ENCODE results near the gene CHPF.

Gene CHPF

GRCh38 chr2:219522111-219523030 is 21.2 kb downstream of the CHPF start:
- no peak overlapping the region for H3K4me3 ChIP-seq (ENCODE audit: low read length)
- DNase-seq (ENCODE audit: low read depth, low spot score): no peak

- no peak overlapping the region; the same call in 1 of the 2 replicates for H3K4me3 ChIP-seq (ENCODE audit: low read length)
- peak; percentile 37 for DNase-seq (ENCODE audit: low read depth, low spot score)
These were observed 22.3 kb downstream of the CHPF start for GRCh38 chr2:219521066-219521880.

GRCh38 chr2:219520079-219520478 is 23.5 kb downstream of the CHPF start:
- H3K4me3 ChIP-seq (ENCODE audit: low read length): no peak overlapping the region
- no peak for DNase-seq (ENCODE audit: low read depth, low spot score)

- H3K4me3 ChIP-seq (ENCODE audit: low read length): no peak overlapping the region
- DNase-seq (ENCODE audit: low read depth, low spot score): no peak
These were observed 24.1 kb downstream of the CHPF start for GRCh38 chr2:219519526-219519916.

GRCh38 chr2:219517954-219518778 is 25.4 kb downstream of the CHPF start:
- no peak overlapping the region for H3K4me3 ChIP-seq (ENCODE audit: low read length)
- no peak for DNase-seq (ENCODE audit: low read depth, low spot score)

- no peak for DNase-seq (ENCODE audit: low read depth, low spot score)
- no peak overlapping the region for H3K4me3 ChIP-seq (ENCODE audit: low read length)
These were observed 26.7 kb downstream of the CHPF start for GRCh38 chr2:219516888-219517287.

GRCh38 chr2:219515874-219516629 is 27.6 kb downstream of the CHPF start:
- no peak overlapping the region for H3K4me3 ChIP-seq (ENCODE audit: low read length)
- no peak for DNase-seq (ENCODE audit: low read depth, low spot score)

GRCh38 chr2:219514836-219515235 is 28.8 kb downstream of the CHPF start:
- H3K4me3 ChIP-seq (ENCODE audit: low read length): no peak overlapping the region
- no peak for DNase-seq (ENCODE audit: low read depth, low spot score)

GRCh38 chr2:219514196-219514761 is 29.3 kb downstream of the CHPF start, which contains the start of gene ASIC4:
Gene ASIC4 (plus strand): TSS chr2:219514482. CDS start chr2:219514725, 243 bp downstream.
- peak within 1 kb of the TSS; percentile 31 for H3K4me3 ChIP-seq (ENCODE audit: low read length)

GRCh38 chr2:219513787-219514186 is 29.8 kb downstream of the CHPF start:
- peak overlapping the region; percentile 31 for H3K4me3 ChIP-seq (ENCODE audit: low read length)
- no peak for DNase-seq (ENCODE audit: low read depth, low spot score)

More at GRCh38 chr2:219514196-219514761, 29.3 kb downstream of the CHPF start, which contains the start of gene ASIC4:
- peak; percentile 69 for DNase-seq (ENCODE audit: low read depth, low spot score)

- no peak for DNase-seq (ENCODE audit: low read depth, low spot score)
- H3K4me3 ChIP-seq (ENCODE audit: low read length): no peak overlapping the region
These were observed 30.9 kb downstream of the CHPF start for GRCh38 chr2:219512524-219513216.

- H3K4me3 ChIP-seq (ENCODE audit: low read length): no peak overlapping the region
- DNase-seq (ENCODE audit: low read depth, low spot score): no peak
These were observed 31.9 kb downstream of the CHPF start for GRCh38 chr2:219511547-219512325.

GRCh38 chr2:219510512-219511135 is 33.0 kb downstream of the CHPF start:
- no peak overlapping the region for H3K4me3 ChIP-seq (ENCODE audit: low read length)
- no peak for DNase-seq (ENCODE audit: low read depth, low spot score)

GRCh38 chr2:219509780-219510511 is 33.7 kb downstream of the CHPF start:
- no peak overlapping the region for H3K4me3 ChIP-seq (ENCODE audit: low read length)
- DNase-seq (ENCODE audit: low read depth, low spot score): no peak

- DNase-seq (ENCODE audit: low read depth, low spot score): no peak
- no peak overlapping the region for H3K4me3 ChIP-seq (ENCODE audit: low read length)
These were observed 34.4 kb downstream of the CHPF start for GRCh38 chr2:219508971-219509779.
